NOMO-1 treated with dmso at 0.1 percent for 144 hours (cell line): ENCODE measurements around the gene CLDN24.
"Not testable (repeated sequence)": the region's sequence is repeated elsewhere in the genome, so short reads cannot be mapped to it uniquely, and the experiment has no call there.

Experiments used
- DNase-seq: peaks from one replicate; lab custom pipeline; 2025; ENCODE audit not compliant: unreplicated experiment; lab: John Stamatoyannopoulos, UW

CLDN24 gene

GRCh38 chr4:183347566-183347965, 25.3 kb upstream of the CLDN24 start:
- DNase-seq, result no peak

- no peak for DNase-seq
These were observed 24.9 kb upstream of the CLDN24 start for GRCh38 chr4:183347146-183347545.

- DNase-seq, result no peak
These were observed 23.0 kb upstream of the CLDN24 start for GRCh38 chr4:183345261-183345660.

- DNase-seq, result no peak
These were observed 22.5 kb upstream of the CLDN24 start for GRCh38 chr4:183344523-183345255.

GRCh38 chr4:183343730-183344129, 21.5 kb upstream of the CLDN24 start:
- DNase-seq, result no peak

GRCh38 chr4:183342541-183343533, 20.6 kb upstream of the CLDN24 start:
- no peak for DNase-seq

GRCh38 chr4:183337833-183338232, 15.6 kb upstream of the CLDN24 start:
- no peak for DNase-seq

GRCh38 chr4:183337349-183337748, 15.1 kb upstream of the CLDN24 start:
- DNase-seq, result no peak

- no peak for DNase-seq
These were observed 13.2 kb upstream of the CLDN24 start for GRCh38 chr4:183335369-183335940.

- no peak for DNase-seq
These were observed 11.8 kb upstream of the CLDN24 start for GRCh38 chr4:183333983-183334382.

GRCh38 chr4:183333202-183333601, 11.0 kb upstream of the CLDN24 start:
- no peak for DNase-seq

- DNase-seq, result no peak
These were observed 10.2 kb upstream of the CLDN24 start for GRCh38 chr4:183332447-183332846.

GRCh38 chr4:183330841-183331240, 8.6 kb upstream of the CLDN24 start:
- no peak for DNase-seq

GRCh38 chr4:183329954-183330742, 7.9 kb upstream of the CLDN24 start:
- DNase-seq, result no peak

GRCh38 chr4:183329244-183329643, 7.0 kb upstream of the CLDN24 start:
- no peak for DNase-seq

GRCh38 chr4:183328832-183329231, 6.6 kb upstream of the CLDN24 start:
- no peak for DNase-seq

GRCh38 chr4:183327827-183328226, 5.6 kb upstream of the CLDN24 start:
- DNase-seq, result no peak

- DNase-seq, result no peak
These were observed 4.6 kb upstream of the CLDN24 start for GRCh38 chr4:183326853-183327252.

GRCh38 chr4:183326387-183326786, 4.2 kb upstream of the CLDN24 start:
- not testable (repeated sequence) for DNase-seq

GRCh38 chr4:183324619-183325018, 2.4 kb upstream of the CLDN24 start:
- no peak for DNase-seq

GRCh38 chr4:183324056-183324455, 1.8 kb upstream of the CLDN24 start:
- DNase-seq, result not testable (repeated sequence)
